CD4-positive, alpha-beta T cell treated with Interleukin-21 for 1 hour (primary cell): ENCODE measurements around the gene SEMA4D.

Source experiments
- DNase-seq: peaks from one replicate; pipeline ENCODE4 v3.0.0-alpha.2; 2020

The SEMA4D gene

GRCh38 chr9:89364666-89365531, 133.0 kb downstream of the SEMA4D start:
- no peak for DNase-seq

- no peak for DNase-seq
These were observed 133.8 kb downstream of the SEMA4D start for GRCh38 chr9:89363921-89364665.

DNA sequence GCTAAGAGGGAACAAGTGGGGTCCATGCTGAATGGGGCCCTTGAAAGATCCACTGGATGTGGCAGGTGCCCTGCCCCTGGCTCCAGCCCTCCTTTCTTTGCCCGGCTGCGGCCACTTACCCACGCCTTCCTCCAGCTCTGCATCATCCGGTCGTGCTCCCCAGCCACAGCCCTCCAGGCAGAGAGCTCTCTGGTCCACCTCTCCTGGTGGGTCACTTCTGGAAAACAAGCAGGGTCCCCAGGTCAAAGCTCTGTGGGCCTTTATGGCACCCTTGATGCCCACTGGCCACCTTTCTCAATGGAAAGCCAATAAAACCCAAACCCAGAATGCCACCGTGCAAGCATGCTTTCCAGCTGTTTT, 134.6 kb downstream of the SEMA4D start:
- no peak for DNase-seq

DNA sequence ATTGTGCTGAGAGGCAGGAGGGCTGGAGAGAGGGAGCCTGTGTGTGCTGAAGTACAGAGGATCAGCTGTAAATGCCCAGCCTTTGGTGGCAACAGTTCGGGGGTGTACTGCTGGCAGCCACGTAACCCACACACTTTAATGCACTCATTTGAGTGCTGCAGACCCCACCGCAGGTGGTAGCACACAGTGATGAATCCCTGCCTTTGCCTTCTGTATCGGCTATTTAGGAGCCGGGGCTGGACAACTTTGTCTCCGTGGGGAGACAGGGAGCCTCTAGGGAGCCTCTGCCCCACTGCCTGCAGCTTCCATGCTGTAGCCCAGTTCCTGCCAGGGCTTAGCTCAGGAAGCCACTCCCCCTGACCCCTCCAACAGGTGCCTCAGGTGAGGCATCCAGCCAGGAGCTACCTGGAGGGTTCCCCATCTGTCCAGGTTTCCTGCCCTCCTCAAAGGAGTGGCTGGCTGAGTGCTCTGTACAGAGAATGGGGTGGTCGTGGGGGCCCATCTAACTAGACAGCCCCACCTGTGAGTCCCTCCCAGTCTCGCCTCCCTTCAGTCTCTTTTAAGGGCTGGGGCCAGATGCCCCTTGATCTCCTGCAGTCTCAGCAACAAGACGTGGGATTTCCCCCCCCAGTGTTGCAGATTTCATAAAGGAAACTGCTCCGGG, 135.1 kb downstream of the SEMA4D start:
- no peak for DNase-seq

DNA sequence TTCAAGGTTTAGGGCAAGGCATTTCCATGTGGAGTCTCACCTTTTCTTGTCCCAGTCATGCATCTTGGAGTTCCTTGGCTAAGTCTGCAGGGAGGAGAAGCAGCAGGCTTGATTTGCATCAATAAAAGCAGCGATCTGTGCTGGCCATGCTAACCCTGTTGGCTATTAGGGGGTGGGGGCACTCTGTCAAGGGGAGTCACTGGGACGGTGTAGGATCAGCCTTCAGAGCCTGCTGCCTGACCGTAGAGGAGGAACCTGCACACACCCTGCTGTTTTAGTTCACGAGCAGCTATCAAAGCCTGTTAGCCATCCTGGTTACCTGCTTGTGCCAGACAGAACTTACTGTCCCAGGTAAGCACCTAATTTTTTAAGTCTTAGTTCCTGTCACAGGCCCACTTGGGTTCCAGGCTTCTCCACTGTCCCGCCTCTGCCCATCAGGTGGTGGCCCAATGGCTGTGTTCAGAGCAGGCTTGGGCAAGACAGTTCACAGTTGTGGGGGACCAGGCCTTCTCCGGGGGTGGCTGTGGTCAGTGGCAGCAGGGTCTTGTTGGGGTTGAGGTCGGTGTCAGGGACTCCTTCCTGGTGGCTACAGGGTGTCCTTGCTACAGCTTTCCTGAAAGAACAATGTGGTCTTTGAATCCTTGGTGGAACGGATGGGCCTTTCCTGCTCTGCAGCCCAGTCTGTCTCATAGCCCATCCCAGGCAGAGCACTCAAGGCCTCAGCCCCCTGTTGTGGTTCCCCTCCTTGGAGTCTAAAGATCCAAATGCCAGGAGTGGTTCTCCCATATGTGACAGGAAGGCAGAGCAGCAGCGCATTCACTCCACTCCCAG, 135.9 kb downstream of the SEMA4D start:
- no peak for DNase-seq

DNA sequence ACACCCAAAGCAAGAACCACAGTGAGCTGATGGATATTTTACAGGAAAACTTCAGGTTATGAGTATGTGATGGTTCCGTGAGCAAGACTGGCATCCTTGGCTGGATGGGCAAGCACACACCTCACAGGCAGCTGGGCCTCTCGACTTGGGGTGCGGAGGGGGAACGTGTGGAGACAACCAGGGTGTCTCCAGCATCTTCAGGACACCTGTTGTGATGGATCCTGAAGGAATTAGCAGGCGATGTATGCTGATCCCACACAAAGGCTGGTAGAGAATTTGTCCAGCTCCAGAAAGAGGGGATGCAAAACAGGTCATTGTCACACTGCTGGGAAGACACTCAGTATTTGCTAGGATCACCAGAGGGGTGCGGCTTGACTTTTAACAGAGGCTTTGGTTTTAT, 136.9 kb downstream of the SEMA4D start:
- DNase-seq, result no peak

- no peak for DNase-seq
These were observed 137.4 kb downstream of the SEMA4D start for GRCh38 chr9:89360465-89360864.

- no peak for DNase-seq
These were observed 138.1 kb downstream of the SEMA4D start for GRCh38 chr9:89359751-89360261.

GRCh38 chr9:89358985-89359384, 138.9 kb downstream of the SEMA4D start:
- no peak for DNase-seq

- no peak for DNase-seq
These were observed 139.5 kb downstream of the SEMA4D start for GRCh38 chr9:89358376-89358916.

DNA sequence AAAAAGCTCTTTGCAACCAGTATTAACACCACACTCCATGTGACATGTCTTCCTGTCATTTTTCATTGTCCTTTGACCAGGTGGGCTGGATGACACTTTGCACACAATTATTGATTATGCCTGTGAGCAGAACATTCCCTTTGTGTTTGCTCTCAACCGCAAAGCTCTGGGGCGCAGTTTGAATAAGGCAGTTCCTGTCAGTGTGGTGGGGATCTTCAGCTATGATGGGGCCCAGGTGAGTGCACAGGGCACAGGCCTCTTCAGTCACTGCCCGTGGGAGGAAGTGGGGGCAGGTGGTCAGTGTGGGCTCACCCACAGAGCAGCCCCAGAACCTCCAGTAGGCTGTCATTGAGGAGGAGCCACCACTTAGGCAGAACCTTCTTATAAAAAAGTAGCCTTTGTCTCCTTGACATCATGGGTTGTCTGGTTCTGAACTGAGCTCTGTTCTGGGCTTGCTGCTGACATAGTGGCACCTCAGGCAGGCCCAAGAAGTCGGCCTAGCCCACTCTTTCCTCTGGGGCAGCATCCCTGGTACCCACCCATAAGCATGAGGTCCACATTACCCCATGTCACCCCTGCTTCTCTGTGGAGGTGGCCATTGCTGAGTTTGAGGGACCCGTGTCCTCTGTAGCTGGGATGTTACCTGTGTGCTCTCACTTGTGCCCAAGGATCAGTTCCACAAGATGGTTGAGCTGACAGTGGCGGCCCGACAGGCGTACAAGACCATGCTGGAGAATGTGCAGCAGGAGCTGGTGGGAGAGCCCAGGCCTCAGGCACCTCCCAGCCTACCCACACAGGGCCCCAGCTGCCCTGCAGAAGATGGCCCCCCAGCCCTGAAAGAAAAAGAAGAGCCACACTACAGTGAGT, 140.3 kb downstream of the SEMA4D start:
- DNase-seq, result no peak

- no peak for DNase-seq
These were observed 141.1 kb downstream of the SEMA4D start for GRCh38 chr9:89356782-89357181.

DNA sequence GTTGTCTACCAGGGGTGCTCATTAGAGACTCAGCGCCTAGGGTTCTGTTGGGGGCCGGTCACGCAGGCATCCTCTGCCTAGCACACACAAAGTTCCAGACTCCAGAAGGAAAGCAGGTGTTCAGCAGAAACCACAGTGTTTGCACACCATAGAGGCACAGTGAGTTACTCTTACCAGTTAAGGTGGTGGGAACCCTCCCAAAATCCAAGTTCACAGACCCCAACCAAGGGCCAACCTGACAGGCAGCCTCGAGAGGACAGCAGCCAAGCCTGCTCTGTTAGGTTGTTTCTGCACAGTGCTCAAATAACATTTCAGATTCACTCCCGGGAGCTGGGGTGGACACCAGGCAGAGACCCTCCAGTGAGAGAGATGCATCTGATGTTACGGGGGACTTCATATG, 143.4 kb downstream of the SEMA4D start:
- no peak for DNase-seq

DNA sequence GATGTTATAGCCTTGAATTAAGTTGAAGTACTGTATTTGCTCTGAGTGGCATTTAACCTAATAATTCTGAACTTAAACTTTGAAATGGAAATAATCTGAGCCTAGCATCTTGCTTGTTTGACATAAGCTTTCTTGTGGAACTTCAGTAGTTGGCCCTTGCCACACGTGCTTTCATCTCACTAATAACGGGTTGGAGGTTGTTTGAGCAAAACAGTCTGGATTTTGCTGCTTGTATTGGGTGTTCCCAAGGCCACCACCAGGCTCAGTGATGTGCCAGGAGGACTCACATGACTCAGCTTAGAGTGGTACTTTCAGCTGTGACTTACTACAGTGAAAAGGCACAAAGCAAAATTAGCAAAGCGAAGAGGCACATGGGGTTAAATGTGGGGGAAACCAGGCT, 143.9 kb downstream of the SEMA4D start:
- DNase-seq, result no peak

GRCh38 chr9:89352874-89353649, 144.9 kb downstream of the SEMA4D start:
- no peak for DNase-seq

GRCh38 chr9:89352451-89352850, 145.5 kb downstream of the SEMA4D start:
- no peak for DNase-seq

DNA sequence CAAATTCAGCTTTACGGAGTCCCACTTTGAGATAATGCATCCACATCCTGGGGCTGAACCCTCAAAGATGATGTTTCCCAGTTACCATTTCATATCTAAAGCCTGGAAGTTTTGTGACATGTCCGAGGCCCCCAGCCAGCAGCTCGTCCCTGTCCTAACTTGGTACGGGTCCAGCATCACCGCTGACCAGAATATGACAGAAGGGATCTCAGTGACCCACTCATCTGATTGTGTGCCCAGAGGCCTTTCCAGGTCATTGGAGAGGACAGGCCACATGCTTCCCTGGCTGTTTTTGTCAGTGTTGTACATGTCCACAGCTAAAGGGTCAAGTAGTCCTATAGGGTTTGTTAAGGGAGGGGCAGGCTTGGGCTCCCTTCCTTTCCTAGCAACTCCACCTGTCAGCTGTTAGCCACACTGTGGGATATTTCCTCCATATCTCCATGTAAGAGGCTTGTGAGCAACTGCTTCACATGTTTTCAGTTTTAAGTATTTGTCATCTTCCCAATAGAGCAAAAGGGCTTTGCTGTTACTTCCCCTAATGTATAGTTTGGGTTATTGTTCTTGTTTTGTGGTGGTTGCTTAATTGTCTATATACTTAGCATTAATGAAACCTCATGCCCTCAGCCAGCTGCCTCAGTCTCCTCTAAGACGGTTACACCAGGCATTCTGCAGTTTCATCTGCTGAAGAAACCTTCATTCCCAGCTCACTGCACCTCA, 146.2 kb downstream of the SEMA4D start:
- no peak for DNase-seq

GRCh38 chr9:89350988-89351557, 146.8 kb downstream of the SEMA4D start:
- DNase-seq, result no peak

DNA sequence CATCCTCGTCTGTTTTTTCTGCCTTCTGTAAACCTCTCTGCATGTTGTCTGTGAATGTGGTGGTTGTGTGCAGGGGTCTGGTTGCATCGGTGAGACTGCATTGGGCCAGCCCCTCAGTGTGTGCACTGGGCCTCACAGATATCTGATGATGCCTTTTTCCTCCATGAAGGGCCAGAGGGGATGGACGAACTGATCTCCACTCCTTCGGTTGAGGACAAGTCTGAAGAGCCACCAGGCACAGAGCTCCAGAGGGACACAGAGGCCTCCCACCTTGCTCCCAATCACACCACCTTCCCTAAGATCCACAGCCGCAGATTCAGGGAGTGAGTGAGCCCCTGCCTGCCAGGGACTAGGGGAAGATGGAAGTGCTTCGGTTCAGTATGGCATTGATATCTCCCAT, 148.3 kb downstream of the SEMA4D start:
- no peak for DNase-seq
